BE2C (cell line): ENCODE results near the gene CTCFL.
A peak's percentile ranks its signal among the peaks of the same experiment; 100 is the strongest.

Experiments
- DNase-seq: peaks from one replicate; pipeline ENCODE4 v3.0.0-alpha.2; 2020
- H3K27me3 ChIP-seq: fragments of 250-450 bp; sonication (Bioruptor Pico); 2 replicates; pipeline ENCODE4 v1.5.1; 2020; ENCODE audit warnings: mild to moderate bottlenecking
- H3K36me3 ChIP-seq: fragments of 250-450 bp; sonication (Bioruptor Pico); 2 replicates; pipeline ENCODE4 v1.5.1; 2020; ENCODE audit warnings: mild to moderate bottlenecking
- H3K4me1 ChIP-seq: fragments of 250-450 bp; sonication (Bioruptor Pico); 2 replicates; pipeline ENCODE4 v1.5.1; 2020
- H3K4me3 ChIP-seq: 2 replicates; pipeline ENCODE4 v1.5.1; 2011; ENCODE audit warnings: low read depth, low read length
- H3K9me3 ChIP-seq: fragments of 250-450 bp; sonication (Bioruptor Pico); 2 replicates; pipeline ENCODE4 v1.5.1; 2020
- CTCF ChIP-seq: IDR thresholded peaks from 2 replicates; pipeline ENCODE4 v1.5.1; 2012; ENCODE audit warnings: mild to moderate bottlenecking, low read depth, low read length

CTCFL gene

GRCh38 chr20:57527728-57528127, 2.8 kb upstream of the CTCFL start:
- H3K4me1 ChIP-seq: no peaks in the 10 kb centered on the region
- H3K27me3 ChIP-seq: peaks cover 6% of the 10 kb centered on the region; the same call in 1 of the 2 replicates
- H3K9me3 ChIP-seq: no peaks in the 10 kb centered on the region
- no peak for TF ChIP-seq CTCF
- no peak for DNase-seq
- no peaks in the 10 kb centered on the region for H3K36me3 ChIP-seq
- H3K4me3 ChIP-seq: no peak overlapping the region

GRCh38 chr20:57526885-57527460, 2.0 kb upstream of the CTCFL start:
- Histone ChIP-seq H3K4me3 (no peak overlapping the region), H3K36me3 (no peaks in the 10 kb centered on the region), H3K9me3 (no peaks in the 10 kb centered on the region), H3K4me1 (no peaks in the 10 kb centered on the region), H3K27me3 (peaks cover 6% of the 10 kb centered on the region; the same call in 1 of the 2 replicates)
- TF ChIP-seq CTCF: no peak
- DNase-seq: no peak

GRCh38 chr20:57526087-57526884, 1.3 kb upstream of the CTCFL start:
- Histone ChIP-seq H3K4me3 (no peak overlapping the region), H3K9me3 (no peaks in the 10 kb centered on the region), H3K27me3 (peaks cover 6% of the 10 kb centered on the region; the same call in 1 of the 2 replicates), H3K4me1 (no peaks in the 10 kb centered on the region), H3K36me3 (no peaks in the 10 kb centered on the region)
- DNase-seq: peak; percentile 40
- TF ChIP-seq CTCF: peak; percentile 29; the same call in 1 of the 2 replicates

- H3K27me3 ChIP-seq: peaks cover 6% of the 10 kb centered on the region; the same call in 1 of the 2 replicates
These were observed 567 bp upstream of the CTCFL start for GRCh38 chr20:57525328-57526086.

GRCh38 chr20:57523782-57524181, 1.2 kb downstream of the CTCFL start:
- no peaks in the 10 kb centered on the region for H3K4me1 ChIP-seq
- no peak overlapping the region for H3K4me3 ChIP-seq
- H3K9me3 ChIP-seq: no peaks in the 10 kb centered on the region
- TF ChIP-seq CTCF: no peak
- no peak for DNase-seq
- H3K27me3 ChIP-seq: peaks cover 4% of the 10 kb centered on the region; the same call in 1 of the 2 replicates
- H3K36me3 ChIP-seq: no peaks in the 10 kb centered on the region

More at GRCh38 chr20:57525328-57526086, 567 bp upstream of the CTCFL start:
- H3K4me1 ChIP-seq: no peaks in the 10 kb centered on the region
- DNase-seq: no peak
- H3K4me3 ChIP-seq: no peak overlapping the region
- H3K36me3 ChIP-seq: no peaks in the 10 kb centered on the region
- TF ChIP-seq CTCF: no peak
- H3K9me3 ChIP-seq: no peaks in the 10 kb centered on the region
